HL-60/S4 treated with phorbol 12-myristate 13-acetate at 8.2 ng/mL for 4 days and 3 days (cell line): ENCODE measurements around the gene PITX3.

Experiments
- in situ Hi-C: fragments of 300-500 bp; cut with MboI; formaldehyde crosslinking; loops from 2 replicates; pipeline ENCODE4 v1.15.0; 2022; ENCODE audit warnings: low sequenced_read_pairs

Gene PITX3

GRCh38 chr10:102188298-102188940 lies 52.9 kb downstream of the PITX3 start:
- in situ Hi-C loops = no loop called here

GRCh38 chr10:102185811-102186527 lies 55.3 kb downstream of the PITX3 start:
- in situ Hi-C loops = no loop called here

GRCh38 chr10:102185272-102185671 lies 56.0 kb downstream of the PITX3 start:
- in situ Hi-C loops = no loop called here

GRCh38 chr10:102184606-102185005 lies 56.7 kb downstream of the PITX3 start:
- in situ Hi-C loops = no loop called here
